H9 (cell line): ENCODE measurements around the gene CLEC17A. TPM values are rescaled to one million over a fixed set of nuclear protein-coding genes. Genes with fewer than 3 reads are reported as not detected.

Experiments used
- DNase-seq: peaks from one replicate; pipeline ENCODE4 v3.0.0-alpha.2; 2017
- H2AFZ ChIP-seq: one replicate; pipeline ENCODE4 v1.6.1; 2013; ENCODE audit warnings: mild to moderate bottlenecking, low read length, control low read depth, moderate library complexity
- H2AK5ac ChIP-seq: 2 replicates; pipeline ENCODE4 v1.6.1; 2013; ENCODE audit warnings: low read length, control low read depth, mixed read lengths; ENCODE audit not compliant: insufficient read length
- H2BK120ac ChIP-seq: one replicate; pipeline ENCODE4 v1.6.1; 2013; ENCODE audit warnings: low read depth, mild to moderate bottlenecking, low read length, control low read depth, inconsistent platforms; ENCODE audit not compliant: poor library complexity, severe bottlenecking
- H2BK12ac ChIP-seq: 2 replicates; pipeline ENCODE4 v1.6.1; 2013; ENCODE audit warnings: low read length, control low read depth, mixed read lengths, low read depth; ENCODE audit not compliant: insufficient read length
- H2BK15ac ChIP-seq: 2 replicates; pipeline ENCODE4 v1.6.1; 2013; ENCODE audit warnings: low read depth, low read length, control low read depth
- H2BK20ac ChIP-seq: one replicate; pipeline ENCODE4 v1.6.1; 2013; ENCODE audit warnings: low read depth, mild to moderate bottlenecking, low read length, control low read depth, inconsistent platforms; ENCODE audit not compliant: poor library complexity, severe bottlenecking
- H2BK5ac ChIP-seq: 2 replicates; pipeline ENCODE4 v1.6.1; 2013; ENCODE audit warnings: low read length, control low read depth, mixed read lengths; ENCODE audit not compliant: insufficient read length
- H3K14ac ChIP-seq: 2 replicates; pipeline ENCODE4 v1.6.1; 2013; ENCODE audit warnings: low read length, control low read depth; ENCODE audit not compliant: insufficient read depth
- H3K18ac ChIP-seq: 2 replicates; pipeline ENCODE4 v1.6.1; 2013; ENCODE audit warnings: low read depth, mild to moderate bottlenecking, mixed read lengths, low read length, control low read depth; ENCODE audit not compliant: insufficient read length
- H3K23ac ChIP-seq: 2 replicates; pipeline ENCODE4 v1.6.1; 2013; ENCODE audit warnings: low read length, control low read depth, mixed read lengths, low read depth; ENCODE audit not compliant: insufficient read length
- H3K23me2 ChIP-seq: 2 replicates; pipeline ENCODE4 v1.6.1; 2013; ENCODE audit warnings: low read depth, mild to moderate bottlenecking, mixed read lengths, low read length, control low read depth; ENCODE audit not compliant: insufficient read length, poor library complexity, severe bottlenecking
- H3K27ac ChIP-seq: 2 replicates; pipeline ENCODE4 v1.5.1; 2013; ENCODE audit warnings: low read length, control low read depth, mixed read lengths, low read depth; ENCODE audit not compliant: insufficient read length
- H3K27me3 ChIP-seq: 2 replicates; pipeline ENCODE4 v1.6.1; 2013; ENCODE audit warnings: low read length, control low read depth, inconsistent platforms; ENCODE audit not compliant: insufficient read depth
- H3K4ac ChIP-seq: 2 replicates; pipeline ENCODE4 v1.6.1; 2013; ENCODE audit warnings: low read depth, mild to moderate bottlenecking, control low read depth, inconsistent platforms, low read length, moderate library complexity
- H3K4me1 ChIP-seq: 2 replicates; pipeline ENCODE4 v1.6.1; 2013; ENCODE audit warnings: low read length, control low read depth, inconsistent platforms; ENCODE audit not compliant: insufficient read depth
- H3K4me2 ChIP-seq: 2 replicates; pipeline ENCODE4 v1.6.1; 2013; ENCODE audit warnings: low read length, control low read depth, mixed read lengths; ENCODE audit not compliant: insufficient read length, insufficient read depth
- H3K56ac ChIP-seq: 2 replicates; pipeline ENCODE4 v1.6.1; 2013; ENCODE audit warnings: low read depth, mild to moderate bottlenecking, mixed read lengths, low read length, control low read depth; ENCODE audit not compliant: insufficient read length
- H3K79me1 ChIP-seq: 2 replicates; pipeline ENCODE4 v1.6.1; 2013; ENCODE audit warnings: low read depth, mild to moderate bottlenecking, moderate library complexity, low read length, control low read depth, inconsistent platforms; ENCODE audit not compliant: insufficient read depth, poor library complexity, severe bottlenecking
- H3K79me2 ChIP-seq: 2 replicates; pipeline ENCODE4 v1.6.1; 2013; ENCODE audit warnings: low read length, control low read depth, inconsistent platforms; ENCODE audit not compliant: insufficient read depth
- H3K9ac ChIP-seq: 2 replicates; pipeline ENCODE4 v1.6.1; 2013; ENCODE audit warnings: low read length, control low read depth, mixed read lengths; ENCODE audit not compliant: insufficient read length; ENCODE audit errors: extremely low read depth
- H3K9me3 ChIP-seq: one replicate; pipeline ENCODE4 v1.6.1; 2013; ENCODE audit warnings: low read depth, low read length, inconsistent platforms; ENCODE audit not compliant: control insufficient read depth
- H3T11ph ChIP-seq: one replicate; pipeline ENCODE4 v1.6.1; 2013; ENCODE audit warnings: mild to moderate bottlenecking, low read length, control low read depth, inconsistent platforms
- H4K20me1 ChIP-seq: one replicate; pipeline ENCODE4 v1.6.1; 2013; ENCODE audit not compliant: control insufficient read depth, insufficient read length, insufficient read depth
- H4K5ac ChIP-seq: 2 replicates; pipeline ENCODE4 v1.6.1; 2013; ENCODE audit warnings: low read depth, mild to moderate bottlenecking, mixed read lengths, low read length, control low read depth; ENCODE audit not compliant: insufficient read length
- H4K8ac ChIP-seq: replicated peaks from 2 replicates; pipeline ENCODE4 v1.6.1; 2013; ENCODE audit warnings: low read length, control low read depth, mixed read lengths, low read depth; ENCODE audit not compliant: insufficient read length
- H4K91ac ChIP-seq: 2 replicates; pipeline ENCODE4 v1.6.1; 2013; ENCODE audit warnings: low read depth, mild to moderate bottlenecking, moderate library complexity, mixed read lengths, low read length, control low read depth; ENCODE audit not compliant: insufficient read length
- H3K27ac Mint-ChIP-seq, 3 experiments: 2 replicates in 2 of 3; 3 replicates in 1 of 3; pipeline ENCODE4 v1.8.0; 2020 to 2021; ENCODE audit warnings: mixed read lengths in 3 of 3, mild to moderate bottlenecking in 1 of 3, moderate library complexity in 1 of 3
- H3K27me3 Mint-ChIP-seq: 2 replicates; pipeline ENCODE4 v1.8.0; 2021; ENCODE audit warnings: low read depth, mild to moderate bottlenecking, moderate library complexity, mixed read lengths
- H3K36me3 Mint-ChIP-seq, 3 experiments: 2 replicates in 2 of 3; 3 replicates in 1 of 3; pipeline ENCODE4 v1.8.0; 2020 to 2021; ENCODE audit warnings: low read depth in 3 of 3, mixed read lengths in 3 of 3; ENCODE audit not compliant: insufficient read depth in 1 of 3
- H3K4me1 Mint-ChIP-seq, 2 experiments: 2 replicates each; pipeline ENCODE4 v1.8.0; 2020; ENCODE audit warnings: mixed read lengths in 2 of 2
- H3K4me3 Mint-ChIP-seq, 2 experiments: 2 replicates in 1 of 2; 3 replicates in 1 of 2; pipeline ENCODE4 v1.8.0; 2020 to 2021; ENCODE audit warnings: mild to moderate bottlenecking in 2 of 2, mixed read lengths in 2 of 2, moderate library complexity in 1 of 2
- H3K9me3 Mint-ChIP-seq, 2 experiments: 2 replicates in 1 of 2; 3 replicates in 1 of 2; pipeline ENCODE4 v1.8.0; 2020; ENCODE audit warnings: mild to moderate bottlenecking in 2 of 2, mixed read lengths in 2 of 2, moderate library complexity in 1 of 2
- CTCF ChIP-seq: fragments of 200-600 bp; sonication (generic); conservative IDR thresholded peaks from 3 replicates; pipeline ENCODE4 v1.8.0; 2021; ENCODE audit warnings: antibody characterized with exemption, mild to moderate bottlenecking
- WGBS: extraction: QIAGEN DNeasy Blood & Tissue Kit; methylation state at CpG from one replicate; pipeline ENCODE4 v1.1.7; 2013; ENCODE audit warnings: missing lambda C conversion rate, low lambda C conversion rate, mixed read lengths; ENCODE audit not compliant: insufficient read length; ENCODE audit errors: extremely low coverage; 5-methylcytosine and 5-hydroxymethylcytosine counted together
- total RNA-seq: library from RNA; stranded (reverse); gene quantifications from 2 replicates; pipeline ENCODE4 v1.2.1, GENCODE V29; 2021

Gene CLEC17A
- total RNA-seq, 1 experiment from 2014 or later, result not detected

- Histone ChIP-seq H4K91ac (no peak overlapping the region), H3K14ac (no peak overlapping the region), H3K9me3 (no peaks in the 10 kb centered on the region), H3T11ph (no peak overlapping the region), H3K4me2 (no peak overlapping the region), H2AFZ (no peak overlapping the region), H3K23ac (no peak overlapping the region), H3K18ac (no peak overlapping the region), H2BK20ac (no peak overlapping the region), H3K9ac (no peak overlapping the region), H2AK5ac (no peak overlapping the region), H3K23me2 (no peaks in the 10 kb centered on the region), H3K4ac (no peak overlapping the region), H3K27ac (no peak overlapping the region), H3K56ac (no peak overlapping the region), H2BK15ac (no peak overlapping the region), H2BK5ac (no peak overlapping the region), H3K4me1 (no peaks in the 10 kb centered on the region), H2BK120ac (no peak overlapping the region), H3K27me3 (no peaks in the 10 kb centered on the region), H4K8ac (no peak overlapping the region), H3K79me2 (no peaks in the 10 kb centered on the region), H3K79me1 (no peaks in the 10 kb centered on the region), H2BK12ac (no peak overlapping the region), H4K20me1 (no peaks in the 10 kb centered on the region), H4K5ac (no peak overlapping the region)
- Mint-ChIP-seq H3K27ac (no peak overlapping the region), H3K27me3 (peaks cover 5% of the 10 kb centered on the region), H3K4me1 (no peaks in the 10 kb centered on the region), H3K4me3 (no peak overlapping the region), H3K9me3 (peaks cover 25 to 90% of the 10 kb centered on the region in 2 experiments), H3K36me3 (peaks cover 0 to 24% (median 7%) of the 10 kb centered on the region in 3 experiments; a peak in 4 of 7 replicates)
- no peak for DNase-seq
- TF ChIP-seq CTCF, result no peak
- no CpG with 5 or more reads among the region's 9 CpGs for whole genome bisulfite sequencing
Observed at GRCh38 chr19:14606627-14607026, 23.7 kb downstream of the CLEC17A start.
